Measurements from ENCODE around the gene MYG1. TPM values are rescaled to one million over a fixed set of nuclear protein-coding genes. Genes with fewer than 3 reads are reported as not detected.

The MYG1 gene
- total RNA-seq, 1 experiment from 2014 or later: 79.8 TPM

- ChIA-PET CTCF (interaction anchor here (1.2 to 2.4 kb wide), 3 partner anchors 11 to 171 kb away, joined by 3 to 9 read pairs (median 8); partner anchors contain the start of genes AAAS and NPFF), POLR2A (interaction anchor here (0.5 to 0.9 kb wide), 2 partner anchors 12 to 59 kb away, joined by 3 read pairs; no protein-coding TSS in a partner anchor)
- Mint-ChIP-seq H3K27me3 (ENCODE audit: insufficient read depth, unreplicated experiment) (peaks cover 61% of the 10 kb centered on the region), H3K9me3 (ENCODE audit: unreplicated experiment) (no peaks in the 10 kb centered on the region), H3K4me1 (ENCODE audit: insufficient read depth, unreplicated experiment) (peaks cover 6% of the 10 kb centered on the region), H3K36me3 (ENCODE audit: insufficient read depth, unreplicated experiment) (peaks cover 7% of the 10 kb centered on the region), H3K27ac (ENCODE audit: low read depth, unreplicated experiment) (no peak within 1 kb of the TSS), H3K4me3 (ENCODE audit: unreplicated experiment) (no peak within 1 kb of the TSS)
- no TSS peak for BruUV-seq (replicated peaks)
- DNase-seq (ENCODE audit: unreplicated experiment): no peak
- intact Hi-C loops (cut with micrococcal nuclease): no loop called here
- no peak for TF ChIP-seq CTCF (IDR thresholded peaks at IDR 0.05; ENCODE audit: unreplicated experiment)
Measured at GRCh38 chr12:53336181-53336681, 36.7 kb downstream of the MYG1 start, which contains the start of gene SP7. Gene SP7, minus strand, starts transcription at chr12:53336354. Its CDS starts 708 bp downstream, at chr12:53335646.

GRCh38 chr12:53338017-53338416 is 38.5 kb downstream of the MYG1 start:
- Mint-ChIP-seq H3K36me3 (ENCODE audit: insufficient read depth, unreplicated experiment) (peaks cover 7% of the 10 kb centered on the region), H3K4me3 (ENCODE audit: unreplicated experiment) (no peak overlapping the region), H3K27ac (ENCODE audit: low read depth, unreplicated experiment) (no peak overlapping the region), H3K4me1 (ENCODE audit: insufficient read depth, unreplicated experiment) (peaks cover 6% of the 10 kb centered on the region), H3K27me3 (ENCODE audit: insufficient read depth, unreplicated experiment) (peaks cover 48% of the 10 kb centered on the region), H3K9me3 (ENCODE audit: unreplicated experiment) (no peaks in the 10 kb centered on the region)
- intact Hi-C loops (cut with micrococcal nuclease): no loop called here
- CTCF ChIA-PET: interaction anchor here (1.0 kb wide), 1 partner anchor 10 kb away, joined by 6 read pairs; no protein-coding TSS in a partner anchor
- no peak for DNase-seq (ENCODE audit: unreplicated experiment)
- TF ChIP-seq CTCF (IDR thresholded peaks at IDR 0.05; ENCODE audit: unreplicated experiment): no peak
- no TSS peak for BruUV-seq (replicated peaks)
- POLR2A ChIA-PET: interaction anchor here (1.1 kb wide), 1 partner anchor 17 kb away, joined by 3 read pairs; no protein-coding TSS in a partner anchor

GRCh38 chr12:53338916-53339315 is 39.4 kb downstream of the MYG1 start:
- H3K4me3 Mint-ChIP-seq (ENCODE audit: unreplicated experiment): no peak overlapping the region
- no peak for TF ChIP-seq CTCF (IDR thresholded peaks at IDR 0.05; ENCODE audit: unreplicated experiment)

GRCh38 chr12:53340398-53340797 is 40.9 kb downstream of the MYG1 start:
- BruUV-seq (replicated peaks): no TSS peak
- CTCF ChIA-PET: interaction anchor here (0.6 to 0.8 kb wide), 3 partner anchors 8 to 46 kb away, joined by 3 read pairs; no protein-coding TSS in a partner anchor
- TF ChIP-seq CTCF (IDR thresholded peaks at IDR 0.05; ENCODE audit: unreplicated experiment): no peak

More at GRCh38 chr12:53338916-53339315, 39.4 kb downstream of the MYG1 start:
- H3K9me3 Mint-ChIP-seq (ENCODE audit: unreplicated experiment): no peaks in the 10 kb centered on the region
- H3K4me1 Mint-ChIP-seq (ENCODE audit: insufficient read depth, unreplicated experiment): peaks cover 6% of the 10 kb centered on the region
- DNase-seq (ENCODE audit: unreplicated experiment): no peak
- peaks cover 48% of the 10 kb centered on the region for H3K27me3 Mint-ChIP-seq (ENCODE audit: insufficient read depth, unreplicated experiment)
- POLR2A ChIA-PET: no interaction called here
- CTCF ChIA-PET: no interaction called here
- peaks cover 7% of the 10 kb centered on the region for H3K36me3 Mint-ChIP-seq (ENCODE audit: insufficient read depth, unreplicated experiment)
- intact Hi-C loops (cut with micrococcal nuclease): no loop called here
- H3K27ac Mint-ChIP-seq (ENCODE audit: low read depth, unreplicated experiment): no peak overlapping the region
- BruUV-seq (replicated peaks): no TSS peak

More at GRCh38 chr12:53340398-53340797, 40.9 kb downstream of the MYG1 start:
- Mint-ChIP-seq H3K9me3 (ENCODE audit: unreplicated experiment) (no peaks in the 10 kb centered on the region), H3K36me3 (ENCODE audit: insufficient read depth, unreplicated experiment) (no peaks in the 10 kb centered on the region), H3K4me3 (ENCODE audit: unreplicated experiment) (no peak overlapping the region), H3K4me1 (ENCODE audit: insufficient read depth, unreplicated experiment) (peaks cover 6% of the 10 kb centered on the region), H3K27ac (ENCODE audit: low read depth, unreplicated experiment) (no peak overlapping the region), H3K27me3 (ENCODE audit: insufficient read depth, unreplicated experiment) (peaks cover 48% of the 10 kb centered on the region)
- no peak for DNase-seq (ENCODE audit: unreplicated experiment)
- POLR2A ChIA-PET: no interaction called here
- intact Hi-C loops (cut with micrococcal nuclease): no loop called here

All from MCF 10A (cell line).